ENCODE results near the gene NOS3.

GRCh38 chr7:151056666-151057505 lies 66.1 kb downstream of the NOS3 start:
- no peak for TF ChIP-seq CTCF (IDR thresholded peaks at IDR 0.05; ENCODE audit: poor library complexity, severe bottlenecking)
- TF ChIP-seq REST (IDR thresholded peaks at IDR 0.05; ENCODE audit: borderline replicate concordance) = no peak
- no peak for TF ChIP-seq EZH2 (IDR thresholded peaks at IDR 0.05; ENCODE audit: borderline replicate concordance, insufficient read depth, low read length, poor library complexity, severe bottlenecking)
- no peak for TF ChIP-seq EP300 (conservative IDR thresholded peaks at IDR 0.05; ENCODE audit: poor library complexity, severe bottlenecking)
- no peak for TF ChIP-seq POLR2AphosphoS5 (IDR thresholded peaks at IDR 0.05)
